ENCODE results near the gene LARGE1. TPM values are rescaled to one million over a fixed set of nuclear protein-coding genes. Genes with fewer than 3 reads are reported as not detected.

LARGE1 gene
- polyA plus RNA-seq, 1 donor, result 17.8 TPM

- peaks cover 7% of the 10 kb centered on the region for H3K36me3 ChIP-seq (ENCODE audit: control insufficient read depth, insufficient read depth, low read length)
- H3K9me3 ChIP-seq (ENCODE audit: control insufficient read depth, low read depth, low read length), result no peaks in the 10 kb centered on the region
- H3K4me1 ChIP-seq (ENCODE audit: control insufficient read depth, insufficient read depth, low read length), result no peaks in the 10 kb centered on the region
- H3K4me3 ChIP-seq (ENCODE audit: low read length), result no peak overlapping the region
- 89% methylated on average over 3 of the region's 7 CpGs for WGBS (ENCODE audit: insufficient coverage, low lambda C conversion rate)
- no peak for DNase-seq
- no peak overlapping the region for H3K27ac ChIP-seq (ENCODE audit: low read length)
- H3K27me3 ChIP-seq (ENCODE audit: control insufficient read depth, insufficient read depth, low read length), result no peaks in the 10 kb centered on the region
These were observed 491.0 kb downstream of the LARGE1 start for GRCh38 chr22:33429281-33429680.

- H3K27ac ChIP-seq (ENCODE audit: low read length), result no peak overlapping the region
- 100% methylated on average over 1 of the region's 6 CpGs for WGBS (ENCODE audit: insufficient coverage, low lambda C conversion rate)
These were observed 492.8 kb downstream of the LARGE1 start for GRCh38 chr22:33427461-33427860.

GRCh38 chr22:33426451-33426850, 493.8 kb downstream of the LARGE1 start:
- H3K4me3 ChIP-seq (ENCODE audit: low read length), result no peak overlapping the region
- DNase-seq, result no peak
- 67% methylated on average over 1 of the region's 3 CpGs for WGBS (ENCODE audit: insufficient coverage, low lambda C conversion rate)

More at GRCh38 chr22:33427461-33427860, 492.8 kb downstream of the LARGE1 start:
- Histone ChIP-seq H3K27me3 (ENCODE audit: control insufficient read depth, insufficient read depth, low read length) (no peaks in the 10 kb centered on the region), H3K9me3 (ENCODE audit: control insufficient read depth, low read depth, low read length) (no peaks in the 10 kb centered on the region), H3K4me1 (ENCODE audit: control insufficient read depth, insufficient read depth, low read length) (no peaks in the 10 kb centered on the region), H3K36me3 (ENCODE audit: control insufficient read depth, insufficient read depth, low read length) (peaks cover 7% of the 10 kb centered on the region), H3K4me3 (ENCODE audit: low read length) (no peak overlapping the region)
- DNase-seq, result no peak

GRCh38 chr22:33421859-33422258, 498.4 kb downstream of the LARGE1 start:
- no peak for DNase-seq
- 100% methylated on average over 1 of the region's 3 CpGs for WGBS (ENCODE audit: insufficient coverage, low lambda C conversion rate)
- H3K9me3 ChIP-seq (ENCODE audit: control insufficient read depth, low read depth, low read length), result no peaks in the 10 kb centered on the region
- no peak overlapping the region for H3K27ac ChIP-seq (ENCODE audit: low read length)
- no peak overlapping the region for H3K4me3 ChIP-seq (ENCODE audit: low read length)
- peaks cover 1% of the 10 kb centered on the region for H3K36me3 ChIP-seq (ENCODE audit: control insufficient read depth, insufficient read depth, low read length)
- H3K4me1 ChIP-seq (ENCODE audit: control insufficient read depth, insufficient read depth, low read length), result no peaks in the 10 kb centered on the region
- H3K27me3 ChIP-seq (ENCODE audit: control insufficient read depth, insufficient read depth, low read length), result no peaks in the 10 kb centered on the region

More at GRCh38 chr22:33426451-33426850, 493.8 kb downstream of the LARGE1 start:
- no peaks in the 10 kb centered on the region for H3K27me3 ChIP-seq (ENCODE audit: control insufficient read depth, insufficient read depth, low read length)
- no peaks in the 10 kb centered on the region for H3K4me1 ChIP-seq (ENCODE audit: control insufficient read depth, insufficient read depth, low read length)
- peaks cover 7% of the 10 kb centered on the region for H3K36me3 ChIP-seq (ENCODE audit: control insufficient read depth, insufficient read depth, low read length)
- no peaks in the 10 kb centered on the region for H3K9me3 ChIP-seq (ENCODE audit: control insufficient read depth, low read depth, low read length)
- no peak overlapping the region for H3K27ac ChIP-seq (ENCODE audit: low read length)

- Histone ChIP-seq H3K36me3 (ENCODE audit: control insufficient read depth, insufficient read depth, low read length) (no peaks in the 10 kb centered on the region), H3K9me3 (ENCODE audit: control insufficient read depth, low read depth, low read length) (no peaks in the 10 kb centered on the region), H3K27ac (ENCODE audit: low read length) (no peak overlapping the region), H3K4me3 (ENCODE audit: low read length) (no peak overlapping the region), H3K27me3 (ENCODE audit: control insufficient read depth, insufficient read depth, low read length) (no peaks in the 10 kb centered on the region), H3K4me1 (ENCODE audit: control insufficient read depth, insufficient read depth, low read length) (no peaks in the 10 kb centered on the region)
- DNase-seq, result no peak
- WGBS (ENCODE audit: insufficient coverage, low lambda C conversion rate), result no CpG with 5 or more reads among the region's 5 CpGs
These were observed 501.8 kb downstream of the LARGE1 start for GRCh38 chr22:33418484-33418883.

- H3K9me3 ChIP-seq (ENCODE audit: control insufficient read depth, low read depth, low read length), result no peaks in the 10 kb centered on the region
- no peaks in the 10 kb centered on the region for H3K36me3 ChIP-seq (ENCODE audit: control insufficient read depth, insufficient read depth, low read length)
- no peak for DNase-seq
- H3K27ac ChIP-seq (ENCODE audit: low read length), result no peak overlapping the region
- H3K4me3 ChIP-seq (ENCODE audit: low read length), result no peak overlapping the region
- no peaks in the 10 kb centered on the region for H3K4me1 ChIP-seq (ENCODE audit: control insufficient read depth, insufficient read depth, low read length)
- WGBS (ENCODE audit: insufficient coverage, low lambda C conversion rate), result no CpG with 5 or more reads among the region's 3 CpGs
- H3K27me3 ChIP-seq (ENCODE audit: control insufficient read depth, insufficient read depth, low read length), result no peaks in the 10 kb centered on the region
These were observed 504.9 kb downstream of the LARGE1 start for GRCh38 chr22:33415401-33415800.

- Histone ChIP-seq H3K27ac (ENCODE audit: low read length) (no peak overlapping the region), H3K36me3 (ENCODE audit: control insufficient read depth, insufficient read depth, low read length) (no peaks in the 10 kb centered on the region), H3K4me3 (ENCODE audit: low read length) (no peak overlapping the region), H3K4me1 (ENCODE audit: control insufficient read depth, insufficient read depth, low read length) (no peaks in the 10 kb centered on the region), H3K27me3 (ENCODE audit: control insufficient read depth, insufficient read depth, low read length) (no peaks in the 10 kb centered on the region), H3K9me3 (ENCODE audit: control insufficient read depth, low read depth, low read length) (no peaks in the 10 kb centered on the region)
- WGBS (ENCODE audit: insufficient coverage, low lambda C conversion rate), result no CpG with 5 or more reads among the region's 2 CpGs
- no peak for DNase-seq
These were observed 511.2 kb downstream of the LARGE1 start for GRCh38 chr22:33409079-33409478.

GRCh38 chr22:33405194-33405593, 515.1 kb downstream of the LARGE1 start:
- Histone ChIP-seq H3K27ac (ENCODE audit: low read length) (no peak overlapping the region), H3K4me3 (ENCODE audit: low read length) (no peak overlapping the region), H3K27me3 (ENCODE audit: control insufficient read depth, insufficient read depth, low read length) (no peaks in the 10 kb centered on the region), H3K9me3 (ENCODE audit: control insufficient read depth, low read depth, low read length) (no peaks in the 10 kb centered on the region), H3K4me1 (ENCODE audit: control insufficient read depth, insufficient read depth, low read length) (no peaks in the 10 kb centered on the region), H3K36me3 (ENCODE audit: control insufficient read depth, insufficient read depth, low read length) (no peaks in the 10 kb centered on the region)
- DNase-seq, result no peak
- WGBS (ENCODE audit: insufficient coverage, low lambda C conversion rate), result no CpG with 5 or more reads among the region's 3 CpGs

- Histone ChIP-seq H3K4me3 (ENCODE audit: low read length) (no peak overlapping the region), H3K36me3 (ENCODE audit: control insufficient read depth, insufficient read depth, low read length) (no peaks in the 10 kb centered on the region), H3K27ac (ENCODE audit: low read length) (no peak overlapping the region), H3K27me3 (ENCODE audit: control insufficient read depth, insufficient read depth, low read length) (no peaks in the 10 kb centered on the region), H3K9me3 (ENCODE audit: control insufficient read depth, low read depth, low read length) (no peaks in the 10 kb centered on the region), H3K4me1 (ENCODE audit: control insufficient read depth, insufficient read depth, low read length) (no peaks in the 10 kb centered on the region)
- peak; percentile 24 to 47 for DNase-seq
- WGBS (ENCODE audit: insufficient coverage, low lambda C conversion rate), result no CpG with 5 or more reads among the region's 3 CpGs
These were observed 515.6 kb downstream of the LARGE1 start for GRCh38 chr22:33404723-33405122.

GRCh38 chr22:33402325-33402724, 518.0 kb downstream of the LARGE1 start:
- WGBS (ENCODE audit: insufficient coverage, low lambda C conversion rate), result no CpG with 5 or more reads among the region's 3 CpGs
- H3K36me3 ChIP-seq (ENCODE audit: control insufficient read depth, insufficient read depth, low read length), result no peaks in the 10 kb centered on the region
- no peak overlapping the region for H3K4me3 ChIP-seq (ENCODE audit: low read length)
- no peaks in the 10 kb centered on the region for H3K4me1 ChIP-seq (ENCODE audit: control insufficient read depth, insufficient read depth, low read length)
- no peak for DNase-seq
- no peaks in the 10 kb centered on the region for H3K9me3 ChIP-seq (ENCODE audit: control insufficient read depth, low read depth, low read length)
- no peak overlapping the region for H3K27ac ChIP-seq (ENCODE audit: low read length)
- no peaks in the 10 kb centered on the region for H3K27me3 ChIP-seq (ENCODE audit: control insufficient read depth, insufficient read depth, low read length)

GRCh38 chr22:33401291-33401690, 519.0 kb downstream of the LARGE1 start:
- no peaks in the 10 kb centered on the region for H3K9me3 ChIP-seq (ENCODE audit: control insufficient read depth, low read depth, low read length)
- H3K4me1 ChIP-seq (ENCODE audit: control insufficient read depth, insufficient read depth, low read length), result no peaks in the 10 kb centered on the region
- no peaks in the 10 kb centered on the region for H3K36me3 ChIP-seq (ENCODE audit: control insufficient read depth, insufficient read depth, low read length)
- no peak for DNase-seq
- 100% methylated on average over 2 of the region's 5 CpGs for WGBS (ENCODE audit: insufficient coverage, low lambda C conversion rate)
- H3K27ac ChIP-seq (ENCODE audit: low read length), result no peak overlapping the region
- no peaks in the 10 kb centered on the region for H3K27me3 ChIP-seq (ENCODE audit: control insufficient read depth, insufficient read depth, low read length)
- no peak overlapping the region for H3K4me3 ChIP-seq (ENCODE audit: low read length)
